DOHH2 (cell line): ENCODE results near the gene EXOC7.

Source experiments
- CTCF ChIP-seq: fragments of 200-600 bp; sonication (generic); IDR thresholded peaks from one replicate; pipeline ENCODE4 v1.5.1; 2014; ENCODE audit warnings: antibody characterized with exemption, mild to moderate bottlenecking, low read depth, low read length; ENCODE audit not compliant: poor library complexity, severe bottlenecking
- EZH2phosphoT487 ChIP-seq: fragments of 200-600 bp; sonication (generic); IDR thresholded peaks from 2 replicates; pipeline ENCODE4 v1.6.1; 2017; ENCODE audit warnings: borderline replicate concordance, mild to moderate bottlenecking, antibody characterized with exemption, low read length, moderate library complexity, mixed read lengths

GRCh38 chr17:76074390-76075363 is 28.9 kb downstream of the EXOC7 start, which contains the start of gene GALR2:
- TF ChIP-seq CTCF (no peak), EZH2phosphoT487 (no peak)
